SH-SY5Y (cell line): Measurements from ENCODE around the gene ELOA.

Source experiments
- GATA2 ChIP-seq: IDR thresholded peaks from 2 replicates; pipeline ENCODE4 v1.6.1; 2011; ENCODE audit warnings: mild to moderate bottlenecking, low read depth, low read length
- GATA3 ChIP-seq: IDR thresholded peaks from 2 replicates; pipeline ENCODE4 v1.6.1; 2011; ENCODE audit warnings: low read depth, mild to moderate bottlenecking, low read length, moderate library complexity

DNA sequence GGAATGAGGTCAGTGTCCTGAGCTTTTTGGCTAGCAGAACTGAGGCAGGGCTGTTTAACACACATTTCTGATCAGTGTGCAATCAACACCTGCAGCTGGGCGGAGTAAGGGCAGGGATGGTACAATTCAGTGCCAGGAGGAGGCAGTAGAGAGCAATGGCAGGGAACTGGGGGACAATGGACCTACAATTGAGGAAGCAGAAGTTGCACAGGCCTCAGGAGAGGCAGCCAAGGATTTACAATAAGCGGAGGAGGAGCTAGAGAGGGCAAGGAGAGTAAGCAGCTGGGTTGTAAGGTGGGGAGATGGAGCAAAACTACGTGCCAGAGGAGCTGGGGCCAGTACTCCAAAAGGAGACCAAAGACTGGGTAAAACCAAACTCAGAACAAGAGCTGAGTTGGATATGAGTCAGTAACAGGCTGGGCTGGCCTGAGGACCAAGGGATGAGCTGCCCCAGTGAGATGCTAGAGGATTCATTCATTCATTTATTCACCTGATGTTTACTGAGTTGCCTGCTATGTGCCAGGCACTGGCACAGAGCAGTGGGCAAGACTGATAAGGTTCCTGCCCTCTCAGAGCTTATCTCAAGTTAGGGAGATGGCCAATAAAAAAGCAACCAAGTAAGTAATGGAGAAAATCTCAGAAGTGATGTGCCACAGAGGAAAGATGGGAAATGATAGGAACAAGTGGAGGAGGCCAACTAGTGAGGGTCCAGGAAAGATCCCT, 67.7 kb downstream of the ELOA start:
- no peak for TF ChIP-seq GATA3
- no peak for TF ChIP-seq GATA2
